ENCODE results near the gene FIGN.

Gene FIGN

DNA sequence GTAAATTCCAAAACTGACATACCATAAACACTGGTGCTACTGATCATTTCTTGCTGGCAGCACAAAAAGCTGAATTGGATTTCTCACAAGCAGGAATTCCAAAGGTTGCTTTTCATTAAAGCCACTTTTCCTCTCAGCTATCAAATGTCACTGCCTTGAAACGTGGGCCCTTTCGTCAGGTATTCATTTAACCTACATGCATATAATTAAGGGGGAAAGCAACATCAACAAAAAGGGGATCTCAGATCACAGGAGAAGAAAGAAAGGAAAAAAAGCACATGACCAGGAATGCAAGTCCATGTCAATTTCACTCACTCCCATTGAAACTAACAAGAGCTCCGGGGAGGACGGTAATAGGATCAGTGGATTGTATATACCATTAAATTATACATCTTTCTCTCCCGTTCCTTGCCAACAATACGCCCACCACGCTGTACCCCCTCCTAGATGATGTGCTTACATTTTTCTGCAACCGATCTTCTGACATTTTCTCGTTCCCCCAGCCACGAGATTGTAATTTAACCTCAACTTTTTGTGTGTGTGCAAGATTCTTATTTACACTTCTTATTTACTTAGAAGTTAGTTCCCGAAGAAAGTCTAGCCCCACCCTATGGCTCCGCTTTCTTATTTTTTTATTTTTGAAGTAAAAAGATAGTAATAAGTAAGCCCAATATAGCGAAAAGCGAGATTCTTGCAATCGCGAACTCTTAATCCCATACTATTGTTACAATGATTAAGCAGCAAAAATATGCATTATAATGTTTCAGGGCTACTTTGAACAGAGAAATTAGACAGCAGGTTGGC lies 725 bp downstream of the FIGN start:
- DNase-seq: peak; percentile 34

DNA sequence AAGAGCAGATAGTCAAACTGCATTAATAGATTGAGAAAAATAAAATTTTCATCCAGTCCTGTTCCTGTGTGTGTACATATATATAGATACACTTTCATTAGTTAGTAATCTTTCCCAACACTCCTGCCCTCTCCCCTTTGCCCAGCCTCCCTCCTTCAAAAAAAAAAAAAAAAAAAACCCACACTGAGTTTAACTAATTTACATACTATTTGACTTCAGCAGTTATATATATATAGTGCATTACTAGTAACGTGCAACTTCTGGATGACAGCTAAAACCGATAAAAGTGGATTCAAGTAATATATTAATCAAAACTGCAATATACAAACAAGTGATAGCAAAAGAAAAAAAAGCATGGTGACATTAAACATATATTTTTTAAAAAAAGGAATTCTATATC lies 1.4 kb downstream of the FIGN start:
- no peak for DNase-seq

DNA sequence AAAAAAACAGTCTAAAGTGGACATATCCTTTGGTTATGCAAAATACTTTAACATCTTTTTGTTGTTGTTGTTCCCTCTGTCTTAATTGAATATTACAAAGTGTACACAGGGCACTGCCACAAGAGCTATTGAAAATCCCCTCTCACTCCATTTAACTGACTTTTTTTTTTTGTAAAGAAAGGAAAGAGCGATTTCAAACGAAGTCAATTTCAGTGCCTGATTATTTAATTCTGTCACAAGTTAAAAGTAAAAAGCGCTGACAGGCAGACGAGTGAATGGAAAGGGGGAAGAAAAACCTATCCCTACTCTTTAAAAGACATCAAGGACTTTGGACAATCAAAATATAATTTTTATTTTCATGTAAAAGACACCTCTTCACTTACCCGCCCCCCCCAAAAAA lies 1.9 kb downstream of the FIGN start:
- no peak for DNase-seq

DNA sequence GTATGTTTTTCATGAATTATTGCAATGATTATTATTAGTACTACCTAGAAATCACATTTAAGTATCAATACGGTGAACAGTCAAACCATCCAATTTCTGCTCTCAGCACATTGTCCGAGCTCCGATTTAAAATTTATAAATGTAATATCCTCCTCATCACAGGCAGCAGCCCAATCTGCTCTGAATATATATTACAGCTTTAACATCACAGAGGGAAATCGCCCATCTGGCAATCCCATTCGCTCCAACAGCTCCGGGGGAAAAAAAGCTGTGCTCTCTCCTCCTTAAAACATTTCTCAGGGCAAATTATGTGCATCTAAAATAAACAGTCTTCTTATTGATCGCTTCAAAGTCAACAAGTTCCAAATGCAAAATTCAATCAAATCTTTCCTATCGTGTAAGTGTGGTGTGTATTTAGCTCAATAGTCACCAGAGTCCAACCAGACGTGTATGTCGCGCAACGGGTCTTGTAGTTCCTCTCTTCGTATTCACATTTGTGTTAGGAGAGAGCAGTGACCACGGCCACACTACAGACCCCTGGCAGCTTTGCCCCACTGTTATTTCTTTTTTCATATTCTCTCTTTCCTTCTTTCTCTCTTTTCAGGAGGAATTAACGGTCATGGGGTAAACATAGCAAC lies 2.4 kb downstream of the FIGN start:
- DNase-seq: peak; percentile 42

DNA sequence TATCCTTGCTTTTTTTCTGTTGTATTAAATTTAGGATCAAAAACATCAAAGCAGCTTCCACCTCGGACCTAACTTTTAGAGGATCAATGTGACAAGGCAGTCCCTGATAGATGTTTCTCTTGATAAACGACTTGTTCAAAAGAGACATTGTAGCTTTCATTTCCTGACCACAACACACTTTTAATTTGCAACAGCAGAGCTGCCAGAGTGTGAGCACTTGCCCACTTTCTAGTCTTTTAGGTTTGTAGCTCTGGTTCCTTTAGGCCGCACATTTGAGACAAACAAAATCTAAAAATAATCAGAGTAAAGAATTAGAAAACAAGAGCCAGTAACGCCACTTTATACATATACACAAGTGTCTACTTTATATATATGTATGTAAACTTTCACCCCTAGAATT lies 3.1 kb downstream of the FIGN start:
- peak; percentile 32 for DNase-seq

DNA sequence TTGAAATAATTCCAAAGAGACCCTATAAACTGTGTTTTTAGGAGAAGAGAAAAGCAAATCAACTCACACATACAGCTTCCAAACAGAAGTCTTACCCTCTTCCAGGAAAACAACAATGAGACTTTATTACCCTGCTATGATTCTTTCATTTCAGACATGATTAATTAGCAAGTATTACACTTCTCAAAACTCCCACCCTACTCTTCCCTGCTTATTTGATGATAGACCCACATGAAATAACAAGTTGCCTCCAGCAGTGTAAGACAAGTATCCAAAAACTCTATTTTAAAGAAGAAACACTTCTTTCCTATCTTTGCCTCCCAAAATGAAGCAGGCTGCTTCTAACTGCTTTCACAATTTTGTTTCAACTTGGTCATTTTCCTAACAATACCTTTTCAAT lies 4.1 kb downstream of the FIGN start:
- DNase-seq: no peak

DNA sequence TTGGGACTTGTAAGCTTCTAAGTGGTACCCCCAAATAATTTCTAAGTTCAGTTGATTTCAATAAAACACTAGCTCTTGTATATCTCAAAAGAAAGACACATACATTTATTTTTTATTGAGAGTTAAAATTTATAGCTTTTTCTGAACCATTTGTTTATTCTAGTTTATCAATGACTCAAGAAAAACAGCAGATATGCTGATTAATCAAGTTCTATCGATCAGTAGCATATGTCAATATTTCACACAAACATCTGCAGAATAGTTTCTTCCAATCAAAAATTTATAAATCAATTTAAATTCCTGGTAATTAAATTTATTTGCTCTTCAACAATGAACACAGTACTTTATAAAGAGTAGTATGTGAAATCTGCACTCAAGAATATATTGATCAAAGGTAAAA lies 5.3 kb downstream of the FIGN start:
- no peak for DNase-seq

DNA sequence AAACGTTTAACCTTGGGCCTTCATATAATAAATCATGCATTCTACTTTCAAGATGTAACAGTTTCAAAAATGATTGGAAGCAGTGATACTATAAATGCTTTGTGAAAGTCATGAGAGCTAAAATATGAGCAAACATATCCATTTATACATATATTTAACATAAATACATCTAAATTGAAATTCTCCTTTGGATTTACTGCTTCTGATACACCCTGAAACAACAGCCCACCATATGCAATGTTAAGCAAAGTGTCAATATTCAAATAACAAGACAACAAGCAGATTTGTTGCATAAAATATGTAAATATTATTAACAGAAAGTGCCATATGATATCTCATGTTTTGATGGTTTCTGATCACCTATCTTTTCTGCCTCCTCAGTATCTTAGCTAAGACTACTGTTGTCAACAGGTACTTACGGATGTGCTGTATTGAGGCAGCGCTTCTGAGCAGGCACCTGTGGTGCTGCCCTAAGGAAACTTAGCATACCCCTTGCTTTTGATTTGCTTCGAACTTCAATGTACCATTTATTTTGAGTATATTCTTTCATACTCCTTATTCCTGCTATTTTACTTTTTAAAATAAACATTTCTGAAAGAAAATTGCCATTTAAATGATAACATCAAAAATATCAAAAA lies 6.1 kb downstream of the FIGN start:
- no peak for DNase-seq

DNA sequence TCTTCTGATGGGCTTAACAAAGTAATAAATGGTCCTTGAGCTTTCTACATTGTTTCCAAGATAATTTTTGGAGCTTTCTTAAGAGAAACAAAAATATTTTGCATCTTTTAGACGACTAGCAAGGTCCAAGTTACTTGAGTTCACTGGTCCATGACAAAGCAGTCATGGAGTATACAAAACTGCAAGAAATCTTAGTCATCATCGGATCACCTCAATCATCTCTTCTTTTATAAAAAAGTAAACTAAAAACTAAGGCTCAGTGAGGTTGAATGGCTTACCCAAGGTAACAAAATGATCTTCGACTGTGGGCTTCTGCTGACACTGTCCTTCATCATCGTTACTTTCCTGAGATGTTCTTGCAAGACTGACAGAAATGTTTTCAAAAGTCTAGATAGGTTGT lies 11.9 kb downstream of the FIGN start:
- no peak for DNase-seq

DNA sequence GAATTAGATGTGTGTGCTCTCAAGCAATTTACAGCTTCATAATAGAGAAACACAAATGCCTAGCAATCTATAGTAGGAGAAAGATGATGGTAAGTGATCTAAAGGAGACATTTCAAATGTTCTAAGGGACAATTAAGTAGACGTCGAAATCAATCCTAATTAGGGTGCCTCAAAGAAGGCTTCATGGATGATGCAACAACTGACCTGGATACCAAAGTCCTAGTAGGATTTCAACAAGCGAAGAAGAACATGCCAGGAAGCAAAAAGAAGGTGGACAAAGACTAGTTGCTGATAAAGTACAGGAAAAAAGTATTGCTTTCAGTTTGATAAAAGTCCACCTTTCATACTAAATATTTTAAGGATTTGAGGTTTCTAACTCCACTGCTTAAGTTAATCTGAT lies 12.5 kb downstream of the FIGN start:
- DNase-seq: no peak

DNA sequence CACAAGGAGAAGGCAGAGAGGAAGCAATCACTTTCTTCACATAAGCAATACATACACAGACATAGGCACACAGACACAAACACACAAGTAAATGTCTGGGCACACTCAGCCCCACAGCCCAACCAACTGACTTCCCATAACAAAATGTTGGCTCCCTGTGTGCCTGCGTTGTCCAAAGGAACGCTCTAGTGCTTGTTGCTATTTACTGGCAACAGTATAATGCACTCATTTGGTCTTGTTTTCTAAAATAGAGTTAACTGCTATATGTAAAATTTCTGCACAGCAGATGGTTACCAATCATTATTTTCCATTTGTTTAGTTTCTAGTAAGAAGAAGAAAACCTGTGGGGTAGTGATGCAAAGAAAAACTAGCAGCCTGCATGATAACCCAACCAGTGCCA lies 16.5 kb downstream of the FIGN start:
- DNase-seq: no peak

DNA sequence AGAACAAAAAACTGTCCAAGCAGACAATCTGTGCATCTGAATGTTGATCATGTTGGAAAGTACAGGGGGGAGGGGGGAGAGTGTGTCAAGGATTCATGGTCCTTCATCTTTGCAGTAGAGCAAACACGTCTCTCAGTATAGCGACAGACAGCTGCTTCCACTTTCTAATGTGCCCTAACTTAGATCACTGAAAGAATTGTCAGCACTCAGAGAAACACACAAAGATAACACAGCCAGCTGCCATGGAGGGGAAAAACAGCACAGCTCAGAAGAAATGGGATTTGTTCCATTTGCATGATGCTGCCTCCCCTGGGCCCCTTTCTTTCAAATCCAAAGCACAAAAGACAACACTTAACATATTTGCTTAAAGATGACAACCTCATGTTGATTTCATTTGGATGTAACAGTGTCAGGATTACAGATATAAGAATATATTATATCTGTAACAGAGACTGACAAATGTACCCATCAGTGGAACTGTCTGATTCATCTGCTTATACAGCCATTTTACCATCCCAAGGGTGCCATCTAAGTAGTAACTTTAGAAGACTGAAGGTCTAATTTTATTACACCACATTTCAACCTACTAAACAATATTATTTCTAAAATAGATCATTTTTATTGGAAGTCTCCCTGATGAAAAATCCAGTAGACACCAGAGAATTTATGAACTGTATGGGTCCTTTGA lies 17.7 kb downstream of the FIGN start:
- DNase-seq: no peak

DNA sequence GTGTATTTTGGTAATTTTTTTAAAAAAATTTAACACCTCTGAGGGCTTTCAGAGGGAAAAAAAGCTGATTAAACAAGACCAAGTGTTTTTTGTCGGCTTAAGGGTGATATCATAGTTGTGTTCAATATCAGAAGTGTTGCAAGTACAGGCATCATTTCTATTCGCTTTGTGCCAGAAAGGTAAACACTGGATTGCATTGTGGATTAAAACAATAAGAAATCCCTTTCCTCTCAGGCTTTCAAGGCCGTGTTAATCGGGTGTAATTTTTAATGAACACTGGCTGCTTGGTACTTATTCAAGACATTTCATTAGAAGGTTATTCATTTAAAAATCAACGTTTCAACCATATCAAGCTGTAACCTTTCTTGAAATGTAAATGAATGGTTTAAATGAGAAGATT lies 18.3 kb downstream of the FIGN start:
- no peak for DNase-seq

DNA sequence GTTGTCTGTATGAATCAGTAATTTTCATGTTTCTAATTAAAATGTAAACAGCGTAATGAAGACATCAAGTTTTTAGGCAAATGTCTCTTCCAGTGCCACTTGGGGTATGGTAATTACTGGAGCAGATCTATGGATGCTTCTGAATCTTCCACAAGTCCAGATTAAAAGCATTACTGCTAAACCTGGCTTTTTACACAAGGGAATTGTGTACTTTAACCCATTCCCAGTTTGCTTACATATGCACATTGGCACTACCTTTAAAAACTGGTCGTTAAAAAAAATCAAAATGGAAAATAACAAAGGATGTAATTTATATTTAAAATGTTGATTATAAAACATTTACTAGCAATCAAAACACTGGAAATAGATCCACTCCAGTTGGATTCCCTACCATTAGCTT lies 19.7 kb downstream of the FIGN start:
- DNase-seq: no peak

DNA sequence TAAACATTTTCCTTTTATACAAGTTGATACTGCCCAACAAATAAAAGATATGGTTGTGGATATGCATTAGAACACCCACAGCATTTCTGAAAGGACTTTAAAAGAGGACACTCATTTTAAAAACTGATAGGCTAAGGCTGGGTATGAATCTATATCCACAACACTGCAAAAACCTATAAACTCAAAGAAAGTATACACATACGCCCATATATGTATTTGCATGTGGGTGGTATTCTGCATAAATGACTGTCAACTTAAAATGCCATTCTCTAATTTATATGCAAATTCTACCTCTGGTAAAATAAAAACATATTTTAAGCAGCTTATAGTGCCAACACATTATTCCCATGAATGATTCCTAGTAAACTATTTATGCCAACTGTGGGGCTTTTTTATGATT lies 20.1 kb downstream of the FIGN start:
- DNase-seq: no peak

DNA sequence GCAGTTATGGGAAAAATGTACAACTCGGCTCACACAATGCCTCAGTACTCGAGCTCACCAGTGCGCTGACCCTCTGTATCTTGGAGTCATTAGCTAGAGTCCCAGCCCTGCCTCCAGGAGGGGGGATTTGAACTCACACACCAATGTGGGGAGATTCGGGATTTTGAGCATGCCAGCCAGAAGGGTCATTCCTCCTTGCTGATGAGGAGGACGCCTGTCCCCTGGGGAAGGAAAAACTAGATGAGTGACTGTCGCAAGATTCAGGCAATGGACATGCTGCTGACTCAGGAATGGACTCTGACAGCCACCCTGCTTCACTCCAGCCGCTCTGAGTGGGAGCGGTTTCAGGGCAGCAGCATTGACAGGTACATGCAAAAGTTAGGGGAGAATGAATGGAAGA lies 20.6 kb downstream of the FIGN start:
- DNase-seq: no peak

DNA sequence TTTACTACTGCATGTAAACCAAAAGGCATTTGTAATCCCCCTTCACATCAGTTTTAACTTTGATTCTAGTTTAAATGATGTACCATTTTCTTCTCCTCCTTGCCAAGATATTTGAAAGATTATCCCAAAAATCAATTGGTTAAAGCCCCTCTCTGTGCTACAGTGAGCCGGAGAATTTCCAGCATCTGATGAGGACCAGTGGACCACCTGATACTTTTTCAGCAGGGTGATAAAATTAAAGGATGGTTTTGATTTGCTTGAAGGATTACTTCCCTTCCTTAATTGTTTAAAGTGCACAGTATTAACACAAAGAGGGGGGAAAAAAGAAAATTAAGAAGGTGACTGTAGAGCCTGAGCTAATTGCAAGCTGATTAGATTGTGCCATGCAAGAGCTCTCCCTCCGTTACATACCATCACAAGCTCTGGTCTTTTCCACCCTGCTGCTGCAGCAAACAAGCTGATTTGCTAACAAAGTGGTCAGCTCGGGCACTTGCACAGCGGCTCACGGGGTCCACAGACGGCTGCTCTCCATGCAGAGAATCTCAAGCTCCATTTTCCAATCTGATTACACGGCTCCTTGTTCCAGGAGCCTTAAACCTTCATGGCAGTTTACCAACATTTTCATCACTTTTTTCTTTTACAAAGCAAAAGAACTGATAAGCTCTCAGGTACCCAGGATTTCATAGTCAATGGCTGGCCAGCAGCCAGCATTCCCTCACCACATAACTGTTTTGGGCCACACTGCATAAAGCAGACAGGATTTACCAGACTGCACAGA lies 22.1 kb downstream of the FIGN start:
- no peak for DNase-seq

DNA sequence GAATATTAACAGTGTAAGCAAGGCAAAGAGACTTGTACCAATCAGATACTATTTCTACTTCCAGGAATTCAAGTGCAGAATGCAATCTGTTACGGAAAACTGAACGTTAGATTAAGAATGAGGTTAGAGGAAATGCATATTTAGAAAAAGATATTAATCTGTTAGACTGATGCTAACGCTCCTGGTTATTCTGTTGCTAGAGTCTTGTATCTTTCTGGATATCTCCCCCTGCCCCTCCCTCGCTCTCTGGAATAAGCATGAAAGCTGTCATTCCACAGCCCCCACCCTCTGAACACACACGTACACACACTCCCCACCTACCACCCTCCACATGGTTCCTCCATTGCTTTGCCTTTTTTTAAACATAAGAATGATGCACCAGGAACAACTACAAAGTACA lies 24.1 kb downstream of the FIGN start:
- DNase-seq: no peak

DNA sequence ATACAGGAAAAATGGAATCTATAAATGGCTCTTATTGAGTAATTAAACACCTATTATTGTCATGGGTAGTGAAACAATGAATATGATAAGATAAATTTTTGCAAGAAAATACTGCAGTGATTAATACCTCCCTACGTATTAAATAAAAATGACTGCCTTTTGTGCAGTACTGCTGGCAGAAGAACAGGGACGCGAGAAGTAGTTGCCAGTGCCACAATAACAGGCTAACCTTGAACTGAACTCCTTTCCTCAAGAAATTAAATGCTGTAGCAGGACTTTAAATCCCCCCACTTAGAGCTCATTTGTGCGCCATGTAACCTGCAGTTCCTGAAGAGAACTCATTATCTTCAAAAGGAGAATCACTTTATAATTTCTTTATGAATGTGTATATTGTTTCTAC lies 24.6 kb downstream of the FIGN start:
- DNase-seq: no peak

DNA sequence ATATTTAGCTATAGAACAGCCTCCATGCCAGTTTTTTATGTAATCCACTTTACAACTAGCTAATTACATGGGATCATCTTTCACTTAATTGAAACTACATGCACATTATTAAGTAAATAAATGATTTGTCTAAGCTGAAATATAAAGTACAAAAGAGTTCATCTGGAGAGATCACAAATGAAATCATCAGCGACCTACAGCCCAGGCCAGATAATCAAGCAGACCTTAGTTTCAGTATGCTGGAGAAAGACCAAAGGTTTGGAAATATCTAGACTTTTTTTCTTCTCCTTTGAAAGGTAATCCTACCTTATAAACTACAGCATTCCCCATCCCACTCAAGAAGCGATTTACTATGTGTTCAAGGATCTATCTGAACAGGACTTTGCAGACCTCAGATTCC lies 26.5 kb downstream of the FIGN start:
- DNase-seq: no peak

DNA sequence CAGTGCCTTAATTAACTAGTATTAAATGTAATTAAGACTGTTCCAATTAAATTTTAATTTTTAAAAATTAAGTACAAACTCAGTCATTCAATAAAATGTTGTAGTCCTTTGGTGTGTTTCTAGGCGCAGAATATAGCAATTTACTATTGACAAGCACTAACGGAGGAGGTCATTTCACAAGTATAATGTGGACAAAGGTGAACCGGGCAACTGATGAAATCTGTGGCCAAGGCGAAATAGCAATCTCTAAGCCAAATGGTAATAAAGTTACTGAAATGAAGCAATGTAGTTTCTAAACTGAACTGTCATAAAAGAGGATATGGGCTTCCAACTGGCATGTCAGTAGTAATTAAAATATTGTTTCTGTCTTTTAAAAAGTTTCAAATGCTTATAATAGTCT lies 27.5 kb downstream of the FIGN start:
- DNase-seq: no peak

DNA sequence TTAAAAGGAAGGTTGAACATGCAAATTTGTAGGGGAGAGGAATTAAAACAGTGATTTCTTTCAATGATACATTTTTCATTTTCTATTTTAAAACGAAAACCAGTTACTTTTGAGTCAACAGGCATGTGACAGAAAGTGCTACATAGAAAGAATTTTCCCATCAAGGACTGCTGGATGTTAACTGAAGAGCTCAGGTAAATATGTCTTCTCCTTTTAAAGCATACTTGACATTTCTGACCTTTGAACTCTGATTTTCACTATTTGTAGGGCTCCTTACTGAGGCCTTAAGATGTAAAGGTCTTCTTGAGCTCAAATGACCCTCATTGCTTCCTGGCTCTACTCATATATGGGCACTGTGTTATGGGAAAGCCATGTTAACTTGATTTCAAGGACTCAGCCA lies 32.4 kb downstream of the FIGN start:
- no peak for DNase-seq
